Measurements from ENCODE around the gene NLK.

- TF ChIP-seq TCF7 (IDR thresholded peaks at IDR 0.05; ENCODE audit: low read depth): no peak
- no peak for TF ChIP-seq ZNF780A (CRISPR knock-in tag; IDR thresholded peaks at IDR 0.05)
- TF ChIP-seq ZNF234 (CRISPR knock-in tag; conservative IDR thresholded peaks at IDR 0.05): no peak
- TF ChIP-seq, protein P1, sequence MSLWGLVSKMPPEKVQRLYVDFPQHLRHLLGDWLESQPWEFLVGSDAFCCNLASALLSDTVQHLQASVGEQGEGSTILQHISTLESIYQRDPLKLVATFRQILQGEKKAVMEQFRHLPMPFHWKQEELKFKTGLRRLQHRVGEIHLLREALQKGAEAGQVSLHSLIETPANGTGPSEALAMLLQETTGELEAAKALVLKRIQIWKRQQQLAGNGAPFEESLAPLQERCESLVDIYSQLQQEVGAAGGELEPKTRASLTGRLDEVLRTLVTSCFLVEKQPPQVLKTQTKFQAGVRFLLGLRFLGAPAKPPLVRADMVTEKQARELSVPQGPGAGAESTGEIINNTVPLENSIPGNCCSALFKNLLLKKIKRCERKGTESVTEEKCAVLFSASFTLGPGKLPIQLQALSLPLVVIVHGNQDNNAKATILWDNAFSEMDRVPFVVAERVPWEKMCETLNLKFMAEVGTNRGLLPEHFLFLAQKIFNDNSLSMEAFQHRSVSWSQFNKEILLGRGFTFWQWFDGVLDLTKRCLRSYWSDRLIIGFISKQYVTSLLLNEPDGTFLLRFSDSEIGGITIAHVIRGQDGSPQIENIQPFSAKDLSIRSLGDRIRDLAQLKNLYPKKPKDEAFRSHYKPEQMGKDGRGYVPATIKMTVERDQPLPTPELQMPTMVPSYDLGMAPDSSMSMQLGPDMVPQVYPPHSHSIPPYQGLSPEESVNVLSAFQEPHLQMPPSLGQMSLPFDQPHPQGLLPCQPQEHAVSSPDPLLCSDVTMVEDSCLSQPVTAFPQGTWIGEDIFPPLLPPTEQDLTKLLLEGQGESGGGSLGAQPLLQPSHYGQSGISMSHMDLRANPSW (CRISPR knock-in tag; IDR thresholded peaks at IDR 0.05; ENCODE audit: borderline replicate concordance): no peak
- no peak for TF ChIP-seq SNRNP70 (IDR thresholded peaks at IDR 0.05; ENCODE audit: low read depth, low read length)
- TF ChIP-seq YY1 (IDR thresholded peaks at IDR 0.05; ENCODE audit: insufficient read depth, insufficient replicate concordance, low read depth, low read length): no peak
- TF ChIP-seq EHMT2 (IDR thresholded peaks at IDR 0.05; ENCODE audit: borderline replicate concordance, low read depth, low read length): no peak
- TF ChIP-seq, protein P2, sequence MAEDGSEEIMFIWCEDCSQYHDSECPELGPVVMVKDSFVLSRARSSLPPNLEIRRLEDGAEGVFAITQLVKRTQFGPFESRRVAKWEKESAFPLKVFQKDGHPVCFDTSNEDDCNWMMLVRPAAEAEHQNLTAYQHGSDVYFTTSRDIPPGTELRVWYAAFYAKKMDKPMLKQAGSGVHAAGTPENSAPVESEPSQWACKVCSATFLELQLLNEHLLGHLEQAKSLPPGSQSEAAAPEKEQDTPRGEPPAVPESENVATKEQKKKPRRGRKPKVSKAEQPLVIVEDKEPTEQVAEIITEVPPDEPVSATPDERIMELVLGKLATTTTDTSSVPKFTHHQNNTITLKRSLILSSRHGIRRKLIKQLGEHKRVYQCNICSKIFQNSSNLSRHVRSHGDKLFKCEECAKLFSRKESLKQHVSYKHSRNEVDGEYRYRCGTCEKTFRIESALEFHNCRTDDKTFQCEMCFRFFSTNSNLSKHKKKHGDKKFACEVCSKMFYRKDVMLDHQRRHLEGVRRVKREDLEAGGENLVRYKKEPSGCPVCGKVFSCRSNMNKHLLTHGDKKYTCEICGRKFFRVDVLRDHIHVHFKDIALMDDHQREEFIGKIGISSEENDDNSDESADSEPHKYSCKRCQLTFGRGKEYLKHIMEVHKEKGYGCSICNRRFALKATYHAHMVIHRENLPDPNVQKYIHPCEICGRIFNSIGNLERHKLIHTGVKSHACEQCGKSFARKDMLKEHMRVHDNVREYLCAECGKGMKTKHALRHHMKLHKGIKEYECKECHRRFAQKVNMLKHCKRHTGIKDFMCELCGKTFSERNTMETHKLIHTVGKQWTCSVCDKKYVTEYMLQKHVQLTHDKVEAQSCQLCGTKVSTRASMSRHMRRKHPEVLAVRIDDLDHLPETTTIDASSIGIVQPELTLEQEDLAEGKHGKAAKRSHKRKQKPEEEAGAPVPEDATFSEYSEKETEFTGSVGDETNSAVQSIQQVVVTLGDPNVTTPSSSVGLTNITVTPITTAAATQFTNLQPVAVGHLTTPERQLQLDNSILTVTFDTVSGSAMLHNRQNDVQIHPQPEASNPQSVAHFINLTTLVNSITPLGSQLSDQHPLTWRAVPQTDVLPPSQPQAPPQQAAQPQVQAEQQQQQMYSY (CRISPR knock-in tag; IDR thresholded peaks at IDR 0.05): no peak
- TF ChIP-seq ZBTB2 (CRISPR knock-in tag; IDR thresholded peaks at IDR 0.05; ENCODE audit: low read depth): no peak
- no peak for TF ChIP-seq EZH2 (conservative IDR thresholded peaks at IDR 0.05; ENCODE audit: low read depth, low read length)
- TF ChIP-seq, protein P3, sequence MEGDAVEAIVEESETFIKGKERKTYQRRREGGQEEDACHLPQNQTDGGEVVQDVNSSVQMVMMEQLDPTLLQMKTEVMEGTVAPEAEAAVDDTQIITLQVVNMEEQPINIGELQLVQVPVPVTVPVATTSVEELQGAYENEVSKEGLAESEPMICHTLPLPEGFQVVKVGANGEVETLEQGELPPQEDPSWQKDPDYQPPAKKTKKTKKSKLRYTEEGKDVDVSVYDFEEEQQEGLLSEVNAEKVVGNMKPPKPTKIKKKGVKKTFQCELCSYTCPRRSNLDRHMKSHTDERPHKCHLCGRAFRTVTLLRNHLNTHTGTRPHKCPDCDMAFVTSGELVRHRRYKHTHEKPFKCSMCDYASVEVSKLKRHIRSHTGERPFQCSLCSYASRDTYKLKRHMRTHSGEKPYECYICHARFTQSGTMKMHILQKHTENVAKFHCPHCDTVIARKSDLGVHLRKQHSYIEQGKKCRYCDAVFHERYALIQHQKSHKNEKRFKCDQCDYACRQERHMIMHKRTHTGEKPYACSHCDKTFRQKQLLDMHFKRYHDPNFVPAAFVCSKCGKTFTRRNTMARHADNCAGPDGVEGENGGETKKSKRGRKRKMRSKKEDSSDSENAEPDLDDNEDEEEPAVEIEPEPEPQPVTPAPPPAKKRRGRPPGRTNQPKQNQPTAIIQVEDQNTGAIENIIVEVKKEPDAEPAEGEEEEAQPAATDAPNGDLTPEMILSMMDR (CRISPR knock-in tag; IDR thresholded peaks at IDR 0.05): no peak
- no peak for TF ChIP-seq NFE2 (CRISPR knock-in tag; IDR thresholded peaks at IDR 0.05)
Observed at GRCh38 chr17:28199115-28199514, 156.6 kb downstream of the NLK start.
